ENCODE data around the gene CD79A. TPM values are rescaled to one million over a fixed set of nuclear protein-coding genes. Genes with fewer than 3 reads are reported as not detected.

CD79A gene
- total RNA-seq, 1 donor, result 17.2 TPM

GRCh38 chr19:41929536-41930071 lies 52.5 kb downstream of the CD79A start:
- DNase-seq (ENCODE audit: low read depth in 2 of 3, low spot score in 2 of 3), result no peak

GRCh38 chr19:41930322-41930722 lies 53.2 kb downstream of the CD79A start:
- no peak for DNase-seq (ENCODE audit: low read depth in 2 of 3, low spot score in 2 of 3)

Small RNAs within 50 kb of the gene (small RNA-seq; reads per million reads assigned to genes)
- gene MIR6797, result not detected

Other genes with a start within 250 kb of the CD79A start
- not detected for gene CEACAM7, start 189.0 kb upstream of the CD79A start, total RNA-seq
- not detected for gene CEACAM5, start 168.7 kb upstream of the CD79A start, total RNA-seq
- gene CEACAM6, start 121.7 kb upstream of the CD79A start, total RNA-seq, result 0.27 TPM
- 0.27 TPM for gene CEACAM3, start 80.7 kb upstream of the CD79A start, total RNA-seq
- gene LYPD4, start 32.6 kb upstream of the CD79A start, total RNA-seq, result not detected
- not detected for gene DMRTC2, start 32.2 kb upstream of the CD79A start, total RNA-seq
- gene RPS19, start 17.0 kb upstream of the CD79A start, total RNA-seq, result 3,007 TPM
- gene ARHGEF1, start 5.9 kb downstream of the CD79A start, total RNA-seq, result 74.6 TPM
- under 0.01 TPM for gene ERFL, start 51.2 kb downstream of the CD79A start, total RNA-seq
- 172 TPM for gene RABAC1, start 82.0 kb downstream of the CD79A start, total RNA-seq
- gene ATP1A3, start 117.0 kb downstream of the CD79A start, total RNA-seq, result 5.4 TPM
- gene GRIK5, start 192.9 kb downstream of the CD79A start, total RNA-seq, result 22.1 TPM
- gene ZNF574, start 198.9 kb downstream of the CD79A start, total RNA-seq, result 67.6 TPM